WTC11 (cell line): ENCODE results near the gene ESR2. TPM values are rescaled to one million over a fixed set of nuclear protein-coding genes. Genes with fewer than 3 reads are reported as not detected.

Experiments used
- ATAC-seq: fragments of 200-7000 bp; cut with Tn5 transposase; 2 replicates; pipeline ENCODE4 v1.10.0; 2021; ENCODE audit warnings: mild to moderate bottlenecking, moderate library complexity
- CTCF ChIA-PET: fragments of 300-600 bp; sonication (Branson Sonifier 250); formaldehyde crosslinking; loops from one replicate; lab custom pipeline; 2021; ENCODE audit warnings: antibody characterized with exemption; lab: Charles Lee
- POLR2A ChIA-PET: fragments of 350-600 bp; sonication (Branson Sonifier 250); formaldehyde crosslinking; loops from one replicate; lab custom pipeline; 2021; ENCODE audit warnings: antibody characterized with exemption; lab: Charles Lee
- DNase-seq: peaks from one replicate; pipeline ENCODE4 v3.0.0; 2021; ENCODE audit warnings: low spot score
- H3K27ac Mint-ChIP-seq: 2 replicates; pipeline ENCODE4 v1.8.0; 2021; ENCODE audit warnings: mixed read lengths
- H3K27me3 Mint-ChIP-seq: 2 replicates; pipeline ENCODE4 v1.8.0; 2021; ENCODE audit warnings: low read depth, mild to moderate bottlenecking, moderate library complexity, mixed read lengths
- H3K36me3 Mint-ChIP-seq: 2 replicates; pipeline ENCODE4 v1.8.0; 2021; ENCODE audit warnings: mixed read lengths
- H3K4me1 Mint-ChIP-seq: 2 replicates; pipeline ENCODE4 v1.8.0; 2022; ENCODE audit warnings: mixed read lengths
- H3K4me3 Mint-ChIP-seq: 2 replicates; pipeline ENCODE4 v1.8.0; 2021; ENCODE audit warnings: mild to moderate bottlenecking, moderate library complexity, mixed read lengths
- H3K9me3 Mint-ChIP-seq: 2 replicates; pipeline ENCODE4 v1.8.0; 2021; ENCODE audit warnings: mixed read lengths
- ARID4B ChIP-seq: sonication (generic); formaldehyde crosslinking; IDR thresholded peaks from 2 replicates; pipeline ENCODE4 v1.8.0; 2023; ENCODE audit warnings: missing genetic modification reagents, mild to moderate bottlenecking, borderline replicate concordance
- CDX4 ChIP-seq: fragments of 250-450 bp; sonication (Bioruptor Pico); IDR thresholded peaks from 2 replicates; pipeline ENCODE4 v1.9.0; 2021; ENCODE audit warnings: moderate library complexity, mild to moderate bottlenecking, inconsistent platforms, borderline replicate concordance
- E2F1 ChIP-seq: sonication (generic); formaldehyde crosslinking; IDR thresholded peaks from 2 replicates; pipeline ENCODE4 v1.8.0; 2022; ENCODE audit warnings: mild to moderate bottlenecking, missing genetic modification reagents
- ELF4 ChIP-seq: sonication (generic); formaldehyde crosslinking; IDR thresholded peaks from 2 replicates; pipeline ENCODE4 v1.8.1; 2022; ENCODE audit warnings: low read depth, mild to moderate bottlenecking, moderate library complexity, missing genetic modification reagents
- HMGA2 ChIP-seq: fragments of 250-450 bp; sonication (Bioruptor Pico); IDR thresholded peaks from 2 replicates; pipeline ENCODE4 v1.4.0; 2021; ENCODE audit warnings: mild to moderate bottlenecking, moderate library complexity
- HMGXB4 ChIP-seq: sonication (generic); formaldehyde crosslinking; IDR thresholded peaks from 2 replicates; pipeline ENCODE4 v1.8.1; 2023; ENCODE audit warnings: mild to moderate bottlenecking, moderate library complexity, missing genetic modification reagents
- MLX ChIP-seq: sonication (generic); formaldehyde crosslinking; IDR thresholded peaks from 2 replicates; pipeline ENCODE4 v1.8.1; 2023; ENCODE audit warnings: mild to moderate bottlenecking, missing genetic modification reagents, moderate library complexity
- MXD4 ChIP-seq: fragments of 250-450 bp; sonication (Bioruptor Pico); IDR thresholded peaks from 2 replicates; pipeline ENCODE4 v1.8.0; 2021; ENCODE audit warnings: mild to moderate bottlenecking, moderate library complexity, borderline replicate concordance
- NFE2L1 ChIP-seq: sonication (generic); formaldehyde crosslinking; IDR thresholded peaks from 2 replicates; pipeline ENCODE4 v1.8.1; 2023; ENCODE audit warnings: missing genetic modification reagents
- SMAD4 ChIP-seq: sonication (generic); formaldehyde crosslinking; IDR thresholded peaks from 2 replicates; pipeline ENCODE4 v1.8.0; 2022; ENCODE audit warnings: mild to moderate bottlenecking, missing genetic modification reagents
- STAT6 ChIP-seq: sonication (generic); formaldehyde crosslinking; conservative IDR thresholded peaks from 2 replicates; pipeline ENCODE4 v1.8.1; 2023; ENCODE audit warnings: mild to moderate bottlenecking, low read depth, missing genetic modification reagents, moderate library complexity
- ZNF121 ChIP-seq: sonication (generic); formaldehyde crosslinking; IDR thresholded peaks from 2 replicates; pipeline ENCODE4 v1.8.0; 2023; ENCODE audit warnings: missing genetic modification reagents
- ZNF232 ChIP-seq: sonication (generic); formaldehyde crosslinking; IDR thresholded peaks from 2 replicates; pipeline ENCODE4 v1.8.0; 2022; ENCODE audit warnings: mild to moderate bottlenecking, missing genetic modification reagents
- ZNF281 ChIP-seq: sonication (generic); formaldehyde crosslinking; IDR thresholded peaks from 2 replicates; pipeline ENCODE4 v1.8.0; 2023; ENCODE audit warnings: mild to moderate bottlenecking, missing genetic modification reagents
- ZNF416 ChIP-seq: fragments of 250-450 bp; sonication (Bioruptor Pico); IDR thresholded peaks from 2 replicates; pipeline ENCODE4 v1.9.0; 2021; ENCODE audit warnings: mild to moderate bottlenecking, inconsistent platforms
- ZNF532 ChIP-seq: fragments of 250-450 bp; sonication (Bioruptor Pico); IDR thresholded peaks from 2 replicates; pipeline ENCODE4 v1.9.0; 2021; ENCODE audit warnings: mild to moderate bottlenecking, borderline replicate concordance
- ZSCAN18 ChIP-seq: fragments of 250-450 bp; sonication (Bioruptor Pico); IDR thresholded peaks from 2 replicates; pipeline ENCODE4 v2.1.2; 2022; ENCODE audit warnings: mild to moderate bottlenecking, moderate library complexity
- total RNA-seq: library from RNA; stranded (reverse); gene quantifications from 3 replicates; pipeline ENCODE4 v1.2.3, GENCODE V29; 2021

The ESR2 gene
- total RNA-seq, 1 experiment from 2014 or later: 0.50 TPM

GRCh38 chr14:64126548-64126947 is 167.6 kb downstream of the ESR2 start:
- ATAC-seq: no peak
- no peaks in the 10 kb centered on the region for H3K27me3 Mint-ChIP-seq
- peaks cover 43% of the 10 kb centered on the region for H3K36me3 Mint-ChIP-seq
- H3K9me3 Mint-ChIP-seq: no peaks in the 10 kb centered on the region
- ChIA-PET CTCF (interaction anchor here (1.3 kb wide), 1 partner anchor 168 kb away, joined by 6 read pairs; the partner anchor contains the start of gene ESR2), POLR2A (no interaction called here)
- H3K4me1 Mint-ChIP-seq: no peaks in the 10 kb centered on the region
- no peak overlapping the region for H3K27ac Mint-ChIP-seq
- DNase-seq: no peak
- no peak overlapping the region for H3K4me3 Mint-ChIP-seq
- TF ChIP-seq HMGXB4 (CRISPR knock-in tag) (no peak), STAT6 (CRISPR knock-in tag) (no peak), ZNF532 (CRISPR knock-in tag) (no peak), NFE2L1 (no peak), CDX4 (CRISPR knock-in tag) (no peak), E2F1 (no peak), ARID4B (CRISPR knock-in tag) (no peak), ELF4 (CRISPR knock-in tag) (no peak), ZNF281 (CRISPR knock-in tag) (no peak), SMAD4 (no peak), ZSCAN18 (CRISPR knock-in tag) (no peak), ZNF416 (CRISPR knock-in tag) (no peak), MXD4 (CRISPR knock-in tag) (no peak), HMGA2 (CRISPR knock-in tag) (no peak), ZNF232 (CRISPR knock-in tag) (no peak), ZNF121 (CRISPR knock-in tag) (no peak), MLX (CRISPR knock-in tag) (no peak)
